BE2C (cell line): Measurements from ENCODE around the gene CCDC33.

Experiments used
- DNase-seq: peaks from one replicate; pipeline ENCODE4 v3.0.0-alpha.2; 2020
- H3K27me3 ChIP-seq: fragments of 250-450 bp; sonication (Bioruptor Pico); 2 replicates; pipeline ENCODE4 v1.5.1; 2020; ENCODE audit warnings: mild to moderate bottlenecking
- H3K36me3 ChIP-seq: fragments of 250-450 bp; sonication (Bioruptor Pico); 2 replicates; pipeline ENCODE4 v1.5.1; 2020; ENCODE audit warnings: mild to moderate bottlenecking
- H3K4me1 ChIP-seq: fragments of 250-450 bp; sonication (Bioruptor Pico); 2 replicates; pipeline ENCODE4 v1.5.1; 2020
- H3K4me3 ChIP-seq: 2 replicates; pipeline ENCODE4 v1.5.1; 2011; ENCODE audit warnings: low read depth, low read length
- H3K9me3 ChIP-seq: fragments of 250-450 bp; sonication (Bioruptor Pico); 2 replicates; pipeline ENCODE4 v1.5.1; 2020
- CTCF ChIP-seq: IDR thresholded peaks from 2 replicates; pipeline ENCODE4 v1.5.1; 2012; ENCODE audit warnings: mild to moderate bottlenecking, low read depth, low read length

The CCDC33 gene

DNA sequence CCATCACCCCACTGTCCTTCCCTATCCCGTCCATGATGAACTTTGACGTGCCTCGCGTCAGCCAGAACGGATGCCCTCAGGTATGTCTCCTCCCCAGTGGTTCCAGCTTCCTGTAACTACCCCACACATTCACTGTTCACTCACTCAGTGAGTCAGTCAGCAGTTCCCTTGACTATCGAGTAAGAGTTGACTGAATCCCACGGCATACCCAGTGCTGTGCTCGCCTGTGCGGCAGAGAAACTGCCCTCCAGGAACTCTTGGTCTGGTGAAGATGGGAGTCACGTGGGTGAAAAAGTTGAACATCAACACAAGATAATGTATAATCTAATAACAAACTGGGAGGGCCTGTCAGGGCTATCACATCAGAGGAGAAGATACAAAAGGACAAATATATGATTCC is 36.7 kb downstream of the CCDC33 start:
- Histone ChIP-seq H3K4me3 (no peak overlapping the region), H3K9me3 (no peaks in the 10 kb centered on the region), H3K36me3 (peaks cover 3% of the 10 kb centered on the region; the same call in 1 of the 2 replicates), H3K27me3 (no peaks in the 10 kb centered on the region), H3K4me1 (peaks cover 73% of the 10 kb centered on the region)
- no peak for TF ChIP-seq CTCF
- peak; percentile 72 for DNase-seq

- no peak for TF ChIP-seq CTCF
- H3K27me3 ChIP-seq, result no peaks in the 10 kb centered on the region
- no peaks in the 10 kb centered on the region for H3K9me3 ChIP-seq
- H3K36me3 ChIP-seq, result no peaks in the 10 kb centered on the region
- DNase-seq, result no peak
- H3K4me3 ChIP-seq, result no peak overlapping the region
- peaks cover 83% of the 10 kb centered on the region for H3K4me1 ChIP-seq
Observed at GRCh38 chr15:74274470-74275038, 38.4 kb downstream of the CCDC33 start.

DNA sequence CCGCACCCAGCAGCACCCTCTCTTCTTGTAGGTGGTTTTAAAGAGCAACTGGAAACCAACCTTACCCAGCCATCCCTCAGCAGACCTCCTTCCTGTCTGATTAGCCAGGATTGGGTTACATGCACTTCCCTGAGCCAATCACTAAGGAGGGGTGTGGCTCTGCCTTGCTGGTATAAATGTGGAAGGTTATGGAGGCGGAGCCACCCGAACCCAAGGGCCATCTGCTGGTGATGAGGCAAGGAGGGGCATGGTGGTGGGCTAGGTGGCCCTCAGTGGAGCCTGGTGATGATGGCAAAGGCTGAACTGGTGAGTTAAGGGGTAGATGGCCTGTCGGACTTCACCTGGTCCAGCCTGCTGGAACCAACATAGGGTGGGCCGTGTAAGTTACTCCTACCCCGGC is 39.8 kb downstream of the CCDC33 start:
- H3K36me3 ChIP-seq, result no peaks in the 10 kb centered on the region
- H3K27me3 ChIP-seq, result no peaks in the 10 kb centered on the region
- no peak for TF ChIP-seq CTCF
- H3K4me3 ChIP-seq, result no peak overlapping the region
- H3K4me1 ChIP-seq, result peaks cover 83% of the 10 kb centered on the region
- DNase-seq, result peak; percentile 82
- H3K9me3 ChIP-seq, result no peaks in the 10 kb centered on the region

- H3K4me1 ChIP-seq, result peaks cover 81% of the 10 kb centered on the region
- no peak for TF ChIP-seq CTCF
- H3K27me3 ChIP-seq, result no peaks in the 10 kb centered on the region
- H3K36me3 ChIP-seq, result no peaks in the 10 kb centered on the region
- no peak for DNase-seq
- H3K9me3 ChIP-seq, result no peaks in the 10 kb centered on the region
- no peak overlapping the region for H3K4me3 ChIP-seq
Observed at GRCh38 chr15:74276560-74276959, 40.4 kb downstream of the CCDC33 start.

GRCh38 chr15:74277242-74277810 is 41.2 kb downstream of the CCDC33 start:
- no peaks in the 10 kb centered on the region for H3K27me3 ChIP-seq
- H3K9me3 ChIP-seq, result no peaks in the 10 kb centered on the region
- no peak for TF ChIP-seq CTCF
- peaks cover 79% of the 10 kb centered on the region for H3K4me1 ChIP-seq
- DNase-seq, result peak; percentile 91
- no peak overlapping the region for H3K4me3 ChIP-seq
- no peaks in the 10 kb centered on the region; the same call in 1 of the 2 replicates for H3K36me3 ChIP-seq

DNA sequence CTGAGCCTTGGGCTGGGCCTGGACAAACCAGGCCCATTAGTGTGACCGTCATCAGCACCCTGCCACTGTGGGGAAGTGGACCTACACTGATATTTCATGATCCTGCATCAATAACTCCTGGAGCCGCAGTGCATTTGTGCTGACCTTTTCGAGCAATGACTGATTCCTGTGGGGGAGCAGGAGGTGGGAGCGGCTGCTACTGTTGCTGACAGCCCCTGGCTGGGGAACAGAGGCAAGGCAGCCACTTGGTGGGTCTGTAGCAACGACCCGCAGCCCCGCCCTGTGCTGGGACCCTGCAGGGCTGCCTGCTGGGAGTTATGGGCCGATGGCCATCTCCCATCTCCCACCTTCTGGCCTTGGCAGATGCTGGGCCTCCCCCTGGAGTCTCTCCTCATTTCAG is 42.1 kb downstream of the CCDC33 start:
- TF ChIP-seq CTCF, result no peak
- Histone ChIP-seq H3K4me1 (peaks cover 73% of the 10 kb centered on the region), H3K27me3 (no peaks in the 10 kb centered on the region), H3K4me3 (no peak overlapping the region), H3K36me3 (no peaks in the 10 kb centered on the region; the same call in 1 of the 2 replicates), H3K9me3 (no peaks in the 10 kb centered on the region)
- DNase-seq, result no peak
